GM12878 (cell line): ENCODE measurements around the gene NRP1.

Experiments
- BCL11A ChIP-seq: IDR thresholded peaks from 2 replicates; pipeline ENCODE4 v1.6.1; 2011; ENCODE audit warnings: low read depth, low read length
- CTCF ChIP-seq, 3 experiments: IDR thresholded peaks in 2 of 3; conservative IDR thresholded peaks in 1 of 3; 2 replicates each; pipeline ENCODE4 v1.5.1; 2011; ENCODE audit warnings: low read depth in 3 of 3, low read length in 3 of 3, mild to moderate bottlenecking in 3 of 3, control low read depth in 2 of 3, moderate library complexity in 2 of 3, inconsistent platforms in 1 of 3, mixed read lengths in 1 of 3; ENCODE audit not compliant: control insufficient read depth in 2 of 3, insufficient read depth in 1 of 3; ENCODE audit errors: extremely low read depth in 1 of 3
- HCFC1 ChIP-seq: fragments of 150-350 bp; IDR thresholded peaks from 2 replicates; pipeline ENCODE4 v1.6.1; 2014; ENCODE audit warnings: low read length
- POLR2AphosphoS5 ChIP-seq: IDR thresholded peaks from 2 replicates; pipeline ENCODE4 v1.6.1; 2011; ENCODE audit warnings: mild to moderate bottlenecking, low read length, inconsistent platforms
- RAD21 ChIP-seq: IDR thresholded peaks from 2 replicates; pipeline ENCODE4 v1.6.1; 2011; ENCODE audit warnings: mild to moderate bottlenecking, low read depth, low read length, moderate library complexity; ENCODE audit not compliant: insufficient read depth
- SP1 ChIP-seq: IDR thresholded peaks from one replicate; pipeline ENCODE4 v1.6.1; 2011; ENCODE audit warnings: low read depth, low read length
- TAF1 ChIP-seq: IDR thresholded peaks from 2 replicates; pipeline ENCODE4 v1.6.1; 2011; ENCODE audit warnings: mild to moderate bottlenecking, low read depth, low read length, borderline replicate concordance
- USF2 ChIP-seq: IDR thresholded peaks from 2 replicates; pipeline ENCODE4 v1.6.1; 2011; ENCODE audit warnings: low read depth, low read length, improper control_type of control experiment, borderline replicate concordance
- YBX1 ChIP-seq: fragments of 450-650 bp; IDR thresholded peaks from 2 replicates; pipeline ENCODE4 v1.6.1; 2016; ENCODE audit warnings: antibody characterized with exemption
- ZNF24 ChIP-seq: fragments of 450-650 bp; IDR thresholded peaks from 2 replicates; pipeline ENCODE4 v1.6.1; 2017; ENCODE audit warnings: antibody characterized with exemption, mild to moderate bottlenecking

DNA sequence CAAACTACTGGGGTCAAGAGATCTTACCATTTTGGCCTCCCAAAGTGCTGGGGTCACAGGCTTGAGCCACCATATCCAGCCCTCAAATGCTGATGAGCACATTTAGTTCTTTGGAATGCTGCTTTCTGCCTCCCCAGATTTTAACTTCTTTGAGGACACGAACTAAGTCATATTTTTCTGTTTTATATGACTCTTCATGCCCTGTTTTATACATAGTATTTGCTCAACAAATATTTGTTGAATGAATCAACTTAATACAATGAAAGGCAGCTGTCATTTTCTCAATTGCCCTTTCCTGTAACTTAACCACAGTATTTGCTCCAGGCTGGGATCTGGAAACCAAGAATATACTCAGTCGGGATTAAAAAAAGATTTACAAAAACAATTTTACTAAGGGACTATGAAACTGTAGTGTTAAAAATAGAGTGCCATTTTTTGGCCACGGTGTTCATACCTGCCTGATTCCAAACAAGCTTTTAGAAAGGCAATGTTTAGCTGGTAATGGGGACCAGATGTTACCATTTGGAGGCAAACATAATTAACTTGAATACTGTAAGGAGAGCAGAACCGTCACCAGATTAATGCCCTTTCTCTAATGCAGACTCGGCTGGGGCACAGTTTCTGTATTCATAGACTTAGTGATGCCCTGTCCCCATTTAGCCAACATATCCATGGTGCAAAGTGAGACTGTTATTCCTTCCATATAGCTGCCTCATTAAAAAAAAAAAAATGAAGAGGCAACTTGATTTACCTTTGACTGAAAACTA is 117.6 kb downstream of the NRP1 start:
- no peak for TF ChIP-seq HCFC1
- no peak for TF ChIP-seq SP1
- TF ChIP-seq TAF1: no peak
- TF ChIP-seq BCL11A: no peak
- TF ChIP-seq YBX1: no peak
- no peak for TF ChIP-seq CTCF (IDR thresholded peaks at IDR 0.05 in 2 of 3, conservative IDR thresholded peaks at IDR 0.05 in 1 of 3; ENCODE audit: control insufficient read depth in 2 of 3, extremely low read depth in 1 of 3, insufficient read depth in 1 of 3, low read depth in 3 of 3, low read length in 3 of 3)
- no peak for TF ChIP-seq RAD21
- no peak for TF ChIP-seq USF2
- TF ChIP-seq POLR2AphosphoS5: no peak
- TF ChIP-seq ZNF24: no peak
